ENCODE data around the gene PARD3B. TPM values are rescaled to one million over a fixed set of nuclear protein-coding genes. Genes with fewer than 3 reads are reported as not detected.

Gene PARD3B
- polyA plus RNA-seq, 6 donors from 2014 or later: not detected

- peaks cover 0 to 5% (median 1%) of the 10 kb centered on the region in 7 donors for H3K9me3 Mint-ChIP-seq
- H3K36me3 Mint-ChIP-seq: no peaks in the 10 kb centered on the region
- H3K27me3 Mint-ChIP-seq: no peaks in the 10 kb centered on the region
- ATAC-seq (ENCODE audit: low read depth in 2 of 2) (no peak), DNase-seq (no peak)
- no peak overlapping the region for H3K4me3 Mint-ChIP-seq
- H3K4me1 Mint-ChIP-seq: no peaks in the 10 kb centered on the region
- no peak overlapping the region for H3K27ac Mint-ChIP-seq
Measured at GRCh38 chr2:204850581-204850980, 305.3 kb downstream of the PARD3B start.

DNA sequence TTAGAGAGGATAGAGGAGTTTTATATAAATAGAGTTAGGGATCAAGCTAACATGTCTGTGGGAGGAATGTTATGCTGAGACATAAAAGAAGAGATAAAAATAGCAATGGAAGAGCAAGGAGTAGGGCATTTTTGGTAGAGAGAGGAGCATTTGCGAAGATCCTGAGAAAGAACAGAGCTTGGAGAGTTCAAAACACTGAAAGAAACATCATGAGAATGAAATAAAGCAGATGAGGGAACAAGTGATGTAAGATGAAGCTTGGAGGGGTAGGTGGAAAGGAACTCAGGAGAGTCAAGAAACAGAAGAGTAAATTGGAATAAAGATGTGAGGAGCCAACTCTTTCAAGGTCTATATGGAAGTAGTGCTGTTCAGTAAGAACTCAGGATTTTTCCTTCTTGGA, 308.6 kb downstream of the PARD3B start:
- H3K9me3 Mint-ChIP-seq: peaks cover 0 to 5% (median 0%) of the 10 kb centered on the region in 7 donors

DNA sequence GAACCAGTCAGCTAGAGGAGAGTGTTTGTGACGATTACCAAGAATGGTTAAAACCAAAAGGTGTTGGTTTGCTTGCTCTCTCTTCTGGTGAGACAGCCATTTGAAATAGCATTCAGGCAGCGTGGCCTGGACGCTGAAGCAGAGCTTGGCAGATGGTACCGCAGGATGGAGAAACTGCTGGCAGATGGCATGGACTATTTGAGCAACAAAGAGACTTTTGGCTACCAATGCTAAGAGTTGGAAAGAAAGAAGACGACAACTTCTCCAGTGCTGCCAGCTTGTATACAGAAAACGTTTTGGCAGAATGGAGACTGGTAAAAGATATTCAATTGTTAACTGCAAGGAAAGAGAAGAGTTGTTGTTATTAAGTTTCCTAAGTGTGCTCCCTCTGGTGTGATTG, 315.0 kb downstream of the PARD3B start:
- no peaks in the 10 kb centered on the region for H3K27me3 Mint-ChIP-seq
- H3K36me3 Mint-ChIP-seq: no peaks in the 10 kb centered on the region
- ATAC-seq (ENCODE audit: low read depth in 2 of 2) (no peak), DNase-seq (no peak)
- no peaks in the 10 kb centered on the region for H3K4me1 Mint-ChIP-seq
- H3K27ac Mint-ChIP-seq: no peak overlapping the region
- peaks cover 0 to 9% (median 1%) of the 10 kb centered on the region in 7 donors for H3K9me3 Mint-ChIP-seq
- no peak overlapping the region for H3K4me3 Mint-ChIP-seq

More for the DNA sequence above, 308.6 kb downstream of the PARD3B start:
- DNase-seq: no peak
- Mint-ChIP-seq H3K4me3 (no peak overlapping the region), H3K4me1 (no peaks in the 10 kb centered on the region), H3K27ac (no peak overlapping the region), H3K27me3 (no peaks in the 10 kb centered on the region), H3K36me3 (no peaks in the 10 kb centered on the region)
- ATAC-seq (ENCODE audit: low read depth in 2 of 2): no peak

DNA sequence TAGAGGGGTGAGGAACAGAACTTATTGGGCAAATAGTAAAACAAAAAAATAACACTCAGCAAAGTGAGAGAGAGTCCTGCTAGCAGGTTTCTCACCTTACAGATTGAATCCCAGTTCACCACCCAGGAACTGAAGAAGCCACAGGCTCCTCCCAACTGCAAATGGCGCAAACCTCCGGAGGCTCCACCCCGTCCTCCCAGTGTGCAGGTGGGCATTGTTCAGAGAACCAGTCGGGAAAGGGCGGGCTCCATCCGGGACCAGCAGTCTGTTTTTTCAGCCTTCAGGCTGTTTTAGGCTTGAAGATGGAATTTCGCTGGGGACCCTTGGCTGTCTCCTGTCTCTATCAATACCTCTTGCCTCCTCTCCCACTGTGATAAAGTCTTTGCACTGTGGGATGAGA, 317.5 kb downstream of the PARD3B start:
- Mint-ChIP-seq H3K4me1 (no peaks in the 10 kb centered on the region), H3K36me3 (no peaks in the 10 kb centered on the region), H3K9me3 (peaks cover 0 to 4% (median 0%) of the 10 kb centered on the region in 7 donors), H3K4me3 (no peak overlapping the region), H3K27me3 (no peaks in the 10 kb centered on the region), H3K27ac (no peak overlapping the region)
- ATAC-seq (ENCODE audit: low read depth in 2 of 2): no peak
- no peak for DNase-seq

DNA sequence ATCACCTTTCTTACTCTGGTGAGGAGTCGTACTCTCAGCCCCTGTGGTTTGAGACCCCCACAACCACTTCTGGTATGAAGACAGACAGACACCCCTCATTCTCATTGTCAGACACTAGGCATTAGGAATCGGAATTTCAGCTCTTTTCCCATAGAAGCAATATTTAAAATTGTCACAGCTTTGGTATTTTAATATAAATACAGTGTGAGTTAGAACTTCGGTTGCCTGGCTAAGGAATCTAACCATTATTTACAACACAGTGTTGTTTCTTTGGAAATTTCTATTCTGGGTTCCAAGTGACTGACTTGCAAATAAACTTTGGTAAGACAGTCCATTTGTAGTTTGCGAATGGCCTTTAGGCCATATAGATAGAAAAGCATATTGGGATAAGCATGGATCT, 318.1 kb downstream of the PARD3B start:
- DNase-seq: no peak
- H3K27me3 Mint-ChIP-seq: no peaks in the 10 kb centered on the region
- no peaks in the 10 kb centered on the region for H3K4me1 Mint-ChIP-seq
- no peak overlapping the region for H3K4me3 Mint-ChIP-seq
- H3K9me3 Mint-ChIP-seq: peaks cover 0 to 4% (median 0%) of the 10 kb centered on the region in 7 donors
- ATAC-seq (ENCODE audit: low read depth in 2 of 2): no peak
- no peak overlapping the region for H3K27ac Mint-ChIP-seq
- no peaks in the 10 kb centered on the region for H3K36me3 Mint-ChIP-seq

DNA sequence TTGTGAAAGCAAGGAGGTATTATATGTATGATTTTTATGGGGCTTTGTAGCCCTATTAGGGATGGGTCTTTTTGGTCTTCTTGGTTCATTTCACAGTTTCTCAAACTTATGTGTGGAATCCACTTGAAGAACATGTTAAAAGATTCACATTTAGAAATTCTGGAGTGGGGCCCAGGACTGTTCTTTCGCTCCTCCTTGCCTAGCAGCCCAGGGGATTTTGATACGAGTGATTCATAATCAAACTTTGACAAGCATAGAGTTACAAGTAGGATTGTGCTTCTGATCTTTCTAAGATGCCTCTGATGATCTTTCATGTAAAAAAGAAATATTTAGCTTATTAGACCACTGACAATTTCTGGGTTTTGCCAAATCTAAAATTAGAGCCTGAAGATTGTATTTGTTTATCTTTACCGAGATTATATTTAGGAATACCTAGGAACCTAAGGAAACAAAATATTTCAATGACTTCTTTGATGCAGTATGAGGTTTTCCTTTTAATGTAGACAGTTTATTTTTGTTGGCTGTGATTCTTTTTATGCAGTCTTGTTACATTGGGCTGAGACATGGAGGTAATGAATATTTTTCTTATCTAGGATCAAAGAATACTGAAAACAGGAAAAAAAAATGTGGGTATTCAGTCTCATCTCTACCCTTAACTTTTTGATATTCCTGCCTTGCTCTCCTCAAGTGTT, 324.0 kb downstream of the PARD3B start:
- Mint-ChIP-seq H3K27me3 (no peaks in the 10 kb centered on the region), H3K4me1 (no peaks in the 10 kb centered on the region), H3K36me3 (no peaks in the 10 kb centered on the region), H3K9me3 (peaks cover 0 to 4% (median 0%) of the 10 kb centered on the region in 7 donors), H3K27ac (no peak overlapping the region), H3K4me3 (no peak overlapping the region)
- DNase-seq (no peak), ATAC-seq (ENCODE audit: low read depth in 2 of 2) (no peak)

DNA sequence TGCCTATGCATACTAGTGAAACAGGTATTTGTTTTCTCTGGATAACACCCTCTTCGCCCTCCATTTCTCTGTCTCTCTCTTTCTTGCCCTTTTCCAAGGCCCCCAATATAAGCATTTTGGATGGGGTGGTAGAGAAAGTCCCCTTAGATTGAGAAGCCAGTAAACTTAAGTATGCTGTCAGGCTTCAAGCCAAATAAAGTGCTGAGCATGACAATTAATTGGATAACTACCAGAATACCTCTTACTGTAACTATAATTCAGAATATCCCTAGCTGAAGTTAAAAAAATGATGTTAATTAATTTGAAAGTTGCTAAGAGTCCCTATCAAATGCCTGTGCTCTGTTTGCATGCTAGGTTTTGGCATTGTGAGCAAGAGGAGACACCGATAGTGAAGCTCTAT, 324.8 kb downstream of the PARD3B start:
- H3K9me3 Mint-ChIP-seq: peaks cover 0 to 2% (median under 1%) of the 10 kb centered on the region in 7 donors
- H3K36me3 Mint-ChIP-seq: no peaks in the 10 kb centered on the region
- H3K27ac Mint-ChIP-seq: no peak overlapping the region
- H3K27me3 Mint-ChIP-seq: no peaks in the 10 kb centered on the region
- no peak overlapping the region for H3K4me3 Mint-ChIP-seq
- DNase-seq: no peak
- ATAC-seq (ENCODE audit: low read depth in 2 of 2): no peak
- H3K4me1 Mint-ChIP-seq: no peaks in the 10 kb centered on the region

DNA sequence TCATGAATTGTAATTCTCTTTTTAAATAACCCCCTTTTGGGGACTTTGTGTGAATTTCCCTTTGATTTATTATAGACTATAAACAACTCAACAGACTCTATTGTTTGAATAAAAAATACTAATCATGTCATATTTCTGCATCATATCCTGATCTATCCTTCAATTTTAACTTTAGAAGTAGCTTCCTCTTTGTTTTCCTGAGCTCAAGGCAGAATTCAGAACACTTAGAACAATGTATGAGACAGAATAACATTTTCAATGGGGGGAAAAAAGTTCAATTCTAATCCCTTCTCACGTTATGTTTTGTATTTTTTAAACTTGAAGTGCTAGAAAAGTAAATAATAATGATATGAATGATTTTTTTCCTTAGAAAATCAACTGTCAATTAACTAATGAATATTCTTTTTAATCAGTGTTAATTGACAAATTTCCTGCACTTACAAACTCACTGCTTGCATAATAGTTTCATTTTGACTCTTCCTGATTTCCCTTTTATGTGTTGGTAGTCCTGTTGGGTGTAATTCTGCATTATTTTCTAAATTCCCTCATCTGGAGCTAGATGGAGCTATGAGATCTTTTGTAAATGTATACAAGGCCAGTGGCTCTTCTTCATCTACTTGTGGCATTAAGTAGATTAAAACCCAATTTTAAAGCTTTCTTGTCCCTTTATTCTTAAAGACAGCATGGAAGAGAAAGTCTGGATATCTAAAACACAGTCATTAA, 326.1 kb downstream of the PARD3B start:
- no peak for ATAC-seq (ENCODE audit: low read depth in 2 of 2)
- no peak overlapping the region for H3K4me3 Mint-ChIP-seq
- no peaks in the 10 kb centered on the region for H3K36me3 Mint-ChIP-seq
- H3K27ac Mint-ChIP-seq: no peak overlapping the region
- H3K27me3 Mint-ChIP-seq: no peaks in the 10 kb centered on the region
- DNase-seq: no peak
- peaks cover 0 to 2% (median 0%) of the 10 kb centered on the region in 7 donors for H3K9me3 Mint-ChIP-seq
- H3K4me1 Mint-ChIP-seq: no peaks in the 10 kb centered on the region

GRCh38 chr2:204876311-204876710, 331.0 kb downstream of the PARD3B start:
- H3K27me3 Mint-ChIP-seq: no peaks in the 10 kb centered on the region
- H3K4me1 Mint-ChIP-seq: no peaks in the 10 kb centered on the region
- H3K4me3 Mint-ChIP-seq: no peak overlapping the region
- H3K36me3 Mint-ChIP-seq: no peaks in the 10 kb centered on the region
- DNase-seq (no peak), ATAC-seq (ENCODE audit: low read depth in 2 of 2) (no peak)
- H3K27ac Mint-ChIP-seq: no peak overlapping the region
- peaks cover 0 to 2% (median 0%) of the 10 kb centered on the region in 7 donors for H3K9me3 Mint-ChIP-seq

DNA sequence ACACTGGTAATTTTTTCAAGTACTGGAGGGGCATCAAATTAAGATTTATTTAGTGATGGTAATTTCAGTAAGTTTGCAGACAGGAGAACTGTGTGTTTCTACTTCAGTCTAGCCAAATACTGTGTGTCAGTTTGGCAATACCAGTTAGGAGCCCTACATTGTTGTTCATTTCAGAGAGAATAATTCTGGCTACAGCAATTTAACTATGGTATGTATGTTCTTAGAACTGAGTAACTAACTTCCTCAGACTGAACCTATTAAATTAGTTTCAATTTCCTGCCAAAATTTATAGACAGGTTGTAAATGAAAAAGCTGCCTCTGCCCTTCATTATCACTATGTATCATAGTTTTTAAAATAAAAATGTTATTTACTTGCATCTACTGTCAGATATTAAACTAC, 332.4 kb downstream of the PARD3B start:
- DNase-seq (no peak), ATAC-seq (ENCODE audit: low read depth in 2 of 2) (no peak)
- Mint-ChIP-seq H3K4me3 (no peak overlapping the region), H3K9me3 (peaks cover 0 to 5% (median 0%) of the 10 kb centered on the region in 7 donors), H3K27me3 (no peaks in the 10 kb centered on the region), H3K4me1 (no peaks in the 10 kb centered on the region), H3K27ac (no peak overlapping the region), H3K36me3 (no peaks in the 10 kb centered on the region)

GRCh38 chr2:204880928-204881327, 335.7 kb downstream of the PARD3B start:
- H3K4me3 Mint-ChIP-seq: no peak overlapping the region
- no peak for ATAC-seq (ENCODE audit: low read depth in 2 of 2)
- no peaks in the 10 kb centered on the region for H3K4me1 Mint-ChIP-seq
- no peak for DNase-seq
- no peaks in the 10 kb centered on the region for H3K36me3 Mint-ChIP-seq
- H3K27ac Mint-ChIP-seq: no peak overlapping the region
- no peaks in the 10 kb centered on the region for H3K27me3 Mint-ChIP-seq
- H3K9me3 Mint-ChIP-seq: peaks cover 0 to 4% (median 0%) of the 10 kb centered on the region in 7 donors

DNA sequence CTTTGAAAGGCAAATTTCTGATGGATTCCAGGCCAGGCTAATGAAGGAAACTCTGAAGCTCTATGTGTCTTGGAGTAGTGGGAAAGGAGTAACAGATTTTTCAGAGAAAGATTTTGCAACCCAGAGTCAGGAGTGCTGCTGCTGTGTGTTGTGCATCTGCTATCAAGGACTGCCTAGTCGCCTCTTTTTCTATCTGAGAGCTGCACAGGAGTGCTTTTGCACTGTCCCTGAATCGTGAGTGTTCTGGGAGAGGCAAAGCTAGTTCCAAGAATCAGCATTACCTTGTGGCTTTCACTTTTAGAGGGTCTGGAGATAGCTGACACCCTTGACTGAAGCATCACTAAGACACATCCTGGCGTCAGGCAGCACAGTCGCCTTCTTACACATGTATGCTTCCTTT, 336.4 kb downstream of the PARD3B start:
- Mint-ChIP-seq H3K27me3 (no peaks in the 10 kb centered on the region), H3K27ac (no peak overlapping the region), H3K4me1 (no peaks in the 10 kb centered on the region), H3K4me3 (no peak overlapping the region), H3K9me3 (peaks cover 0 to 4% (median 0%) of the 10 kb centered on the region in 7 donors), H3K36me3 (no peaks in the 10 kb centered on the region)
- DNase-seq (no peak), ATAC-seq (ENCODE audit: low read depth in 2 of 2) (no peak)

GRCh38 chr2:204885747-204886146, 340.5 kb downstream of the PARD3B start:
- Mint-ChIP-seq H3K4me1 (no peaks in the 10 kb centered on the region), H3K36me3 (no peaks in the 10 kb centered on the region), H3K27me3 (no peaks in the 10 kb centered on the region), H3K4me3 (no peak overlapping the region), H3K27ac (no peak overlapping the region), H3K9me3 (peaks cover 0 to 6% (median 2%) of the 10 kb centered on the region in 7 donors)
- ATAC-seq (ENCODE audit: low read depth in 2 of 2) (no peak), DNase-seq (no peak)

GRCh38 chr2:204886713-204887112, 341.4 kb downstream of the PARD3B start:
- no peak overlapping the region for H3K27ac Mint-ChIP-seq

More at GRCh38 chr2:204886713-204887112, 341.4 kb downstream of the PARD3B start:
- ATAC-seq (ENCODE audit: low read depth in 2 of 2): no peak
- no peaks in the 10 kb centered on the region for H3K4me1 Mint-ChIP-seq
- H3K36me3 Mint-ChIP-seq: no peaks in the 10 kb centered on the region
- peaks cover 0 to 6% (median 2%) of the 10 kb centered on the region in 7 donors for H3K9me3 Mint-ChIP-seq
- no peak overlapping the region for H3K4me3 Mint-ChIP-seq
- DNase-seq: no peak
- H3K27me3 Mint-ChIP-seq: no peaks in the 10 kb centered on the region
